CD4-positive, CD25-positive, alpha-beta regulatory T cell (primary cell): ENCODE data around the gene TMEM235. TPM values are rescaled to one million over a fixed set of nuclear protein-coding genes. Genes with fewer than 3 reads are reported as not detected.

Source experiments
- ATAC-seq, 2 donors: fragments of 150-1000 bp; cut with Tn5 transposase; one replicate each; pipeline ENCODE4 v1.10.0; 2021; ENCODE audit warnings: low read depth in 2 of 2, moderate number of reproducible peaks in 2 of 2, moderate library complexity in 1 of 2
- DNase-seq, 3 donors: peaks; one replicate each; pipeline versions ENCODE4 v3.0.0 to v3.0.0-alpha.2; 2012 to 2022; ENCODE audit warnings: mixed read lengths in 1 of 3
- H3K27ac ChIP-seq: one replicate; pipeline ENCODE4 v1.7.0; 2013; ENCODE audit warnings: mild to moderate bottlenecking, low read length; ENCODE audit not compliant: insufficient read depth, poor library complexity, severe bottlenecking
- H3K27me3 ChIP-seq: one replicate; pipeline ENCODE4 v1.7.0; 2013; ENCODE audit warnings: low read length; ENCODE audit not compliant: control insufficient read depth, insufficient read depth
- H3K36me3 ChIP-seq: one replicate; pipeline ENCODE4 v1.7.0; 2013; ENCODE audit warnings: mild to moderate bottlenecking, low read length, moderate library complexity; ENCODE audit not compliant: control insufficient read depth, insufficient read depth
- H3K4me1 ChIP-seq: 2 replicates; pipeline ENCODE4 v1.7.0; 2013; ENCODE audit warnings: mild to moderate bottlenecking, low read length; ENCODE audit not compliant: insufficient read depth, control insufficient read depth, poor library complexity, severe bottlenecking
- H3K4me3 ChIP-seq: one replicate; pipeline ENCODE4 v1.7.0; 2013; ENCODE audit warnings: low read depth, mild to moderate bottlenecking, low read length, moderate library complexity
- H3K9me3 ChIP-seq, 2 experiments: 1 replicate in 1 of 2; 2 replicates in 1 of 2; pipeline ENCODE4 v1.7.0; 2013; ENCODE audit warnings: low read length in 2 of 2, mild to moderate bottlenecking in 1 of 2, moderate library complexity in 1 of 2; ENCODE audit not compliant: control insufficient read depth in 2 of 2
- H3K27ac Mint-ChIP-seq, 3 donors: one replicate each; pipeline ENCODE4 v1.8.0; 2020 to 2022; ENCODE audit warnings: mild to moderate bottlenecking in 3 of 3, mixed read lengths in 3 of 3, moderate library complexity in 2 of 3
- H3K27me3 Mint-ChIP-seq: one replicate; pipeline ENCODE4 v1.8.0; 2022; ENCODE audit warnings: mild to moderate bottlenecking, mixed read lengths
- H3K36me3 Mint-ChIP-seq: one replicate; pipeline ENCODE4 v1.8.0; 2020; ENCODE audit warnings: mixed read lengths
- H3K4me1 Mint-ChIP-seq, 4 donors: one replicate each; pipeline ENCODE4 v1.8.0; 2020 to 2022; ENCODE audit warnings: mixed read lengths in 4 of 4, mild to moderate bottlenecking in 1 of 4
- H3K4me3 Mint-ChIP-seq, 4 donors: one replicate each; pipeline ENCODE4 v1.8.0; 2020 to 2022; ENCODE audit warnings: mild to moderate bottlenecking in 4 of 4, mixed read lengths in 4 of 4, moderate library complexity in 3 of 4
- H3K9me3 Mint-ChIP-seq, 7 donors: one replicate each; pipeline ENCODE4 v1.8.0; 2020 to 2022; ENCODE audit warnings: mixed read lengths in 7 of 7, mild to moderate bottlenecking in 3 of 7, moderate library complexity in 2 of 7
- polyA plus RNA-seq, 4 donors: library from polyadenylated mRNA; unstranded; fragments of 300-500 nt; fragmentation: Illumina TruSeq; gene quantifications; one replicate each; pipeline ENCODE4 v1.2.3, GENCODE V29; 2021
- total RNA-seq: library from RNA; stranded (reverse); gene quantifications from one replicate; pipeline ENCODE4 v1.2.3, GENCODE V29; 2022

Gene TMEM235
- total and polyA plus RNA-seq, 5 donors from 2014 or later: not detected

GRCh38 chr17:78255953-78256706 lies 24.7 kb downstream of the TMEM235 start:
- H3K4me1 Mint-ChIP-seq: peaks cover 12 to 81% (median 41%) of the 10 kb centered on the region in 4 donors
- no peaks in the 10 kb centered on the region for H3K36me3 Mint-ChIP-seq
- H3K4me3 Mint-ChIP-seq: peak overlapping the region in 3 of 4 donors; percentile 71 to 90 (median 74)
- Histone ChIP-seq H3K27me3 (no peaks in the 10 kb centered on the region), H3K27ac (no peak overlapping the region), H3K36me3 (no peaks in the 10 kb centered on the region), H3K4me3 (no peak overlapping the region), H3K4me1 (peaks cover 73% of the 10 kb centered on the region), H3K9me3 (no peaks in the 10 kb centered on the region)
- H3K9me3 Mint-ChIP-seq: peaks cover 0 to 1% (median 0%) of the 10 kb centered on the region in 7 donors
- H3K27ac Mint-ChIP-seq: peak overlapping the region; percentile 78 to 94 (median 81)
- ATAC-seq (no peak), DNase-seq (no peak)
- H3K27me3 Mint-ChIP-seq: peaks cover 5% of the 10 kb centered on the region

- H3K9me3 ChIP-seq: no peaks in the 10 kb centered on the region
- no peak for ATAC-seq
- H3K9me3 Mint-ChIP-seq: peaks cover 0 to 1% (median 0%) of the 10 kb centered on the region in 7 donors
- H3K4me3 Mint-ChIP-seq: peak overlapping the region in 3 of 4 donors; percentile 71 to 89 (median 83)
- peaks cover 5% of the 10 kb centered on the region for H3K27me3 Mint-ChIP-seq
- H3K36me3 Mint-ChIP-seq: no peaks in the 10 kb centered on the region
- H3K4me3 ChIP-seq: no peak overlapping the region
- H3K27ac ChIP-seq: no peak overlapping the region
- H3K36me3 ChIP-seq: no peaks in the 10 kb centered on the region
- H3K4me1 ChIP-seq: peaks cover 69% of the 10 kb centered on the region
- H3K4me1 Mint-ChIP-seq: peaks cover 12 to 80% (median 36%) of the 10 kb centered on the region in 4 donors
- no peak for DNase-seq
- H3K27me3 ChIP-seq: no peaks in the 10 kb centered on the region
- peak overlapping the region; percentile 88 to 94 (median 91) for H3K27ac Mint-ChIP-seq
Measured at GRCh38 chr17:78256707-78257591, 25.5 kb downstream of the TMEM235 start.

GRCh38 chr17:78257810-78258322 lies 26.4 kb downstream of the TMEM235 start:
- Mint-ChIP-seq H3K27me3 (peaks cover 5% of the 10 kb centered on the region), H3K4me3 (peak overlapping the region; percentile 79 to 89 (median 86)), H3K36me3 (no peaks in the 10 kb centered on the region), H3K4me1 (peaks cover 16 to 80% (median 29%) of the 10 kb centered on the region in 4 donors), H3K27ac (peak overlapping the region; percentile 88 to 94 (median 91)), H3K9me3 (no peaks in the 10 kb centered on the region)
- Histone ChIP-seq H3K27me3 (no peaks in the 10 kb centered on the region), H3K9me3 (no peaks in the 10 kb centered on the region), H3K36me3 (no peaks in the 10 kb centered on the region), H3K4me1 (peaks cover 69% of the 10 kb centered on the region), H3K4me3 (no peak overlapping the region), H3K27ac (peak overlapping the region; percentile 72)
- DNase-seq: peak in 1 of 3 donors; percentile 26
- peak in 1 of 2 donors; percentile 7 for ATAC-seq

GRCh38 chr17:78258323-78259191 lies 27.1 kb downstream of the TMEM235 start:
- no peaks in the 10 kb centered on the region for H3K27me3 Mint-ChIP-seq
- peak overlapping the region; percentile 91 to 95 (median 93) for H3K27ac Mint-ChIP-seq
- peak; percentile 40 to 89 (median 75) for DNase-seq
- peaks cover 16 to 80% (median 25%) of the 10 kb centered on the region in 4 donors for H3K4me1 Mint-ChIP-seq
- Histone ChIP-seq H3K27me3 (no peaks in the 10 kb centered on the region), H3K36me3 (no peaks in the 10 kb centered on the region), H3K9me3 (no peaks in the 10 kb centered on the region), H3K4me1 (peaks cover 69% of the 10 kb centered on the region), H3K4me3 (peak overlapping the region; percentile 21), H3K27ac (peak overlapping the region; percentile 72)
- ATAC-seq: peak; percentile 75 to 79
- H3K4me3 Mint-ChIP-seq: peak overlapping the region; percentile 83 to 90 (median 88)
- H3K9me3 Mint-ChIP-seq: no peaks in the 10 kb centered on the region
- no peaks in the 10 kb centered on the region for H3K36me3 Mint-ChIP-seq

GRCh38 chr17:78259192-78259554 lies 27.7 kb downstream of the TMEM235 start:
- Histone ChIP-seq H3K27ac (peak overlapping the region; percentile 72), H3K36me3 (no peaks in the 10 kb centered on the region), H3K4me3 (peak overlapping the region; percentile 21), H3K27me3 (no peaks in the 10 kb centered on the region), H3K4me1 (peaks cover 67% of the 10 kb centered on the region), H3K9me3 (no peaks in the 10 kb centered on the region)
- H3K4me3 Mint-ChIP-seq: peak overlapping the region; percentile 66 to 90 (median 81)
- no peaks in the 10 kb centered on the region for H3K36me3 Mint-ChIP-seq
- peaks cover 16 to 82% (median 26%) of the 10 kb centered on the region in 4 donors for H3K4me1 Mint-ChIP-seq
- ATAC-seq: no peak
- no peaks in the 10 kb centered on the region for H3K9me3 Mint-ChIP-seq
- peak overlapping the region; percentile 87 to 95 (median 93) for H3K27ac Mint-ChIP-seq
- H3K27me3 Mint-ChIP-seq: no peaks in the 10 kb centered on the region
- no peak for DNase-seq

- H3K4me3 Mint-ChIP-seq: peak overlapping the region in 2 of 4 donors; percentile 76 to 77
- no peaks in the 10 kb centered on the region for H3K36me3 ChIP-seq
- H3K27me3 ChIP-seq: no peaks in the 10 kb centered on the region
- H3K4me1 ChIP-seq: peaks cover 51% of the 10 kb centered on the region
- no peak for ATAC-seq
- no peaks in the 10 kb centered on the region for H3K9me3 Mint-ChIP-seq
- H3K4me3 ChIP-seq: no peak overlapping the region
- no peaks in the 10 kb centered on the region for H3K9me3 ChIP-seq
- no peaks in the 10 kb centered on the region for H3K27me3 Mint-ChIP-seq
- H3K36me3 Mint-ChIP-seq: no peaks in the 10 kb centered on the region
- H3K4me1 Mint-ChIP-seq: peaks cover 10 to 60% (median 19%) of the 10 kb centered on the region in 4 donors
- H3K27ac Mint-ChIP-seq: peak overlapping the region; percentile 86 to 95 (median 91)
- peak in 1 of 3 donors; percentile 71 for DNase-seq
- H3K27ac ChIP-seq: peak overlapping the region; percentile 68
Measured at GRCh38 chr17:78263063-78263735, 31.8 kb downstream of the TMEM235 start.
